GM18909 (cell line): ENCODE data around the gene GPR35.
"Not testable (repeated sequence)": the region's sequence is repeated elsewhere in the genome, so short reads cannot be mapped to it uniquely, and the experiment has no call there.

Experiments used
- ATAC-seq: cut with Tn5 transposase; IDR thresholded peaks from one replicate; pipeline ENCODE4 v1.9.1; 2021; ENCODE audit warnings: mild to moderate bottlenecking; ENCODE audit not compliant: unreplicated experiment, poor library complexity

The GPR35 gene

GRCh38 chr2:240650254-240650965, 25.1 kb downstream of the GPR35 start:
- ATAC-seq: no peak

- ATAC-seq: no peak
Measured at GRCh38 chr2:240651185-240651584, 25.9 kb downstream of the GPR35 start.

GRCh38 chr2:240655931-240656886, 30.9 kb downstream of the GPR35 start:
- peak; percentile 53 for ATAC-seq

- ATAC-seq: not testable (repeated sequence)
Measured at GRCh38 chr2:240659883-240660282, 34.6 kb downstream of the GPR35 start.

- ATAC-seq: no peak
Measured at GRCh38 chr2:240662681-240663080, 37.4 kb downstream of the GPR35 start.

GRCh38 chr2:240663546-240664190, 38.4 kb downstream of the GPR35 start:
- ATAC-seq: no peak

GRCh38 chr2:240664622-240665021, 39.3 kb downstream of the GPR35 start:
- no peak for ATAC-seq

- ATAC-seq: no peak
Measured at GRCh38 chr2:240670402-240670801, 45.1 kb downstream of the GPR35 start.

- no peak for ATAC-seq
Measured at GRCh38 chr2:240670950-240671349, 45.7 kb downstream of the GPR35 start.

- no peak for ATAC-seq
Measured at GRCh38 chr2:240672076-240672700, 46.9 kb downstream of the GPR35 start.

- no peak for ATAC-seq
Measured at GRCh38 chr2:240672701-240673190, 47.5 kb downstream of the GPR35 start.

GRCh38 chr2:240674461-240675184, 49.3 kb downstream of the GPR35 start:
- not testable (repeated sequence) for ATAC-seq

GRCh38 chr2:240675345-240675744, 50.1 kb downstream of the GPR35 start:
- ATAC-seq: not testable (repeated sequence)

- not testable (repeated sequence) for ATAC-seq
Measured at GRCh38 chr2:240678043-240678442, 52.8 kb downstream of the GPR35 start.

GRCh38 chr2:240678909-240679308, 53.6 kb downstream of the GPR35 start:
- ATAC-seq: not testable (repeated sequence)

- not testable (repeated sequence) for ATAC-seq
Measured at GRCh38 chr2:240680185-240680584, 54.9 kb downstream of the GPR35 start.
